ENCODE measurements around the gene USP38. TPM values are rescaled to one million over a fixed set of nuclear protein-coding genes. Genes with fewer than 3 reads are reported as not detected.

The USP38 gene
- total and polyA plus RNA-seq, 2 donors (not counting 1 experiment from before 2014, with no cell fraction given): 9.6 to 23.9 TPM

DNA sequence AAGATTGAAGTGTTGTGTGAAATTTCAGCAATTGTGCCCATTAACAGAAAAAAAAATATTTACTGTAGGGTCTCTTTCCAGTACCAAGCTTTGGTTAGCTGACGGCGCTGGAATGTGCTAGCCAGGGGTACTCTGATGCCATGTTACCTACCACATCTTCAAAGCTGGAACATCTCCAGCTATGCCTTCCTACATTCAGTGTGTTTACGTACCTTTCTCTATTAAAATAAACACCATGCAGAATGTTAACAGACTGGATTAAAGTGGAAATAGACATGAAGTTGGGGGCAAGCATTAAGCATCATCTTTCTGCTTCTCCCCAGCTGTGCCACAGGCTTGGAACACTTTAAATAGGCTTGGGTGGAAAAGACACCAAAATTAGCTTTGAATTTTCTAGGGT lies 65.9 kb downstream of the USP38 start:
- Mint-ChIP-seq H3K9me3 (ENCODE audit: insufficient read depth) (no peaks in the 10 kb centered on the region), H3K27ac (no peak overlapping the region), H3K4me1 (no peaks in the 10 kb centered on the region), H3K27me3 (peaks cover 9% of the 10 kb centered on the region), H3K4me3 (no peak overlapping the region)
- Histone ChIP-seq H3K27me3 (replicated peaks in 1 of 4; ENCODE audit: control extremely low read depth in 1 of 4, control insufficient read depth in 3 of 4, insufficient read depth in 4 of 4, low read length in 3 of 4) (no peaks in the 10 kb centered on the region), H3K4me1 (ENCODE audit: control insufficient read depth in 2 of 2, insufficient read depth in 2 of 2, low read length in 2 of 2) (no peaks in the 10 kb centered on the region), H2AFZ (ENCODE audit: insufficient read depth, low read depth, low read length, poor library complexity, severe bottlenecking) (no peak overlapping the region), H3K4me2 (replicated peaks; ENCODE audit: low read depth, low read length, poor library complexity, severe bottlenecking) (no peak overlapping the region), H3K4me3 (ENCODE audit: control extremely low read depth in 1 of 5, extremely low read depth in 1 of 5, insufficient read depth in 1 of 5, low read depth in 2 of 5, low read length in 4 of 5) (no peak overlapping the region), H3K9ac (ENCODE audit: low read length) (no peak overlapping the region), H3K27ac (ENCODE audit: low read length in 2 of 2) (no peak overlapping the region), H3K9me3 (ENCODE audit: control extremely low read depth in 1 of 3, control insufficient read depth in 2 of 3, insufficient read depth in 1 of 3, low read length in 2 of 3) (no peaks in the 10 kb centered on the region), H3K36me3 (replicated peaks in 1 of 2; ENCODE audit: control extremely low read depth in 1 of 2, control insufficient read depth in 1 of 2, extremely low read depth in 1 of 2, insufficient read depth in 2 of 2, low read length in 1 of 2) (no peaks in the 10 kb centered on the region), H4K20me1 (ENCODE audit: control insufficient read depth, insufficient read depth, low read length, poor library complexity, severe bottlenecking) (no peaks in the 10 kb centered on the region), H3K79me2 (ENCODE audit: control insufficient read depth, insufficient read depth, low read length) (no peaks in the 10 kb centered on the region)
- ATAC-seq (ENCODE audit: low read depth): no peak
- ChIA-PET POLR2A (no interaction called here), CTCF (no interaction called here)
- intact Hi-C loops (cut with micrococcal nuclease): no loop called here
- no peak for TF ChIP-seq EZH2 (IDR thresholded peaks at IDR 0.05; ENCODE audit: borderline replicate concordance, insufficient read depth, low read depth, low read length, poor library complexity, severe bottlenecking)
- no peak for TF ChIP-seq CTCF (IDR thresholded peaks at IDR 0.05)
- WGBS (ENCODE audit: insufficient coverage): 100% methylated on average over 2 of the region's 3 CpGs
- no peak for DNase-seq

DNA sequence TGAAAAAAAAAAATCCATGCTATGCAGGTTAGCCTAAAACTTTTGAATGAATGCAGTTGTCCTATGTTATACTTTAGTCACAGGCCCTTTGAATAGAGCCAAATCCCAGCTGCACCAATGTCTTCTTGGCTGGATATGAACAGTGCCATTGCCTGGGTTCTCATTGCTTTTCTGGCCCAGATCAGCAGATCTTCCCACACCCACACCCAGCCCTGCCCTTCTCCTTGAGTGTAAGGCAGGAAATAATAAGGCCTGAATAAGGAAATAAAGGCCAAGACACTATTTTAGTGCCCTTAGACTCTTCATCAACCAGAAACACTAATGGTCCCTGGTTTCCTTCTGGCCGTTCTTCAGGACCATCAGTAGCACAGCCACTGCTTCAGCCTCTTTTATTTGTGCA lies 66.6 kb downstream of the USP38 start:
- TF ChIP-seq EZH2 (IDR thresholded peaks at IDR 0.05; ENCODE audit: borderline replicate concordance, insufficient read depth, low read depth, low read length, poor library complexity, severe bottlenecking) (no peak), CTCF (IDR thresholded peaks at IDR 0.05) (no peak)
- Histone ChIP-seq H3K9ac (ENCODE audit: low read length) (no peak overlapping the region), H3K79me2 (ENCODE audit: control insufficient read depth, insufficient read depth, low read length) (no peaks in the 10 kb centered on the region), H3K27ac (ENCODE audit: low read length in 2 of 2) (no peak overlapping the region), H3K4me3 (ENCODE audit: control extremely low read depth in 1 of 5, extremely low read depth in 1 of 5, insufficient read depth in 1 of 5, low read depth in 2 of 5, low read length in 4 of 5) (no peak overlapping the region), H4K20me1 (ENCODE audit: control insufficient read depth, insufficient read depth, low read length, poor library complexity, severe bottlenecking) (no peaks in the 10 kb centered on the region), H3K36me3 (replicated peaks in 1 of 2; ENCODE audit: control extremely low read depth in 1 of 2, control insufficient read depth in 1 of 2, extremely low read depth in 1 of 2, insufficient read depth in 2 of 2, low read length in 1 of 2) (no peaks in the 10 kb centered on the region), H2AFZ (ENCODE audit: insufficient read depth, low read depth, low read length, poor library complexity, severe bottlenecking) (no peak overlapping the region), H3K9me3 (ENCODE audit: control extremely low read depth in 1 of 3, control insufficient read depth in 2 of 3, insufficient read depth in 1 of 3, low read length in 2 of 3) (no peaks in the 10 kb centered on the region), H3K4me1 (ENCODE audit: control insufficient read depth in 2 of 2, insufficient read depth in 2 of 2, low read length in 2 of 2) (no peaks in the 10 kb centered on the region), H3K4me2 (replicated peaks; ENCODE audit: low read depth, low read length, poor library complexity, severe bottlenecking) (no peak overlapping the region), H3K27me3 (replicated peaks in 1 of 4; ENCODE audit: control extremely low read depth in 1 of 4, control insufficient read depth in 3 of 4, insufficient read depth in 4 of 4, low read length in 3 of 4) (no peaks in the 10 kb centered on the region)
- no peaks in the 10 kb centered on the region for H3K9me3 Mint-ChIP-seq (ENCODE audit: insufficient read depth)
- 100% methylated on average over 1 of the region's 1 CpG for WGBS (ENCODE audit: insufficient coverage)
- intact Hi-C loops (cut with micrococcal nuclease): no loop called here
- H3K27me3 Mint-ChIP-seq: peaks cover 9% of the 10 kb centered on the region
- ChIA-PET POLR2A (no interaction called here), CTCF (no interaction called here)
- ATAC-seq (ENCODE audit: low read depth): no peak
- H3K4me1 Mint-ChIP-seq: no peaks in the 10 kb centered on the region
- no peak overlapping the region for H3K27ac Mint-ChIP-seq
- H3K4me3 Mint-ChIP-seq: no peak overlapping the region
- no peak for DNase-seq

Data from B cell (primary cell).